ENCODE results near the gene CDC20.

DNA sequence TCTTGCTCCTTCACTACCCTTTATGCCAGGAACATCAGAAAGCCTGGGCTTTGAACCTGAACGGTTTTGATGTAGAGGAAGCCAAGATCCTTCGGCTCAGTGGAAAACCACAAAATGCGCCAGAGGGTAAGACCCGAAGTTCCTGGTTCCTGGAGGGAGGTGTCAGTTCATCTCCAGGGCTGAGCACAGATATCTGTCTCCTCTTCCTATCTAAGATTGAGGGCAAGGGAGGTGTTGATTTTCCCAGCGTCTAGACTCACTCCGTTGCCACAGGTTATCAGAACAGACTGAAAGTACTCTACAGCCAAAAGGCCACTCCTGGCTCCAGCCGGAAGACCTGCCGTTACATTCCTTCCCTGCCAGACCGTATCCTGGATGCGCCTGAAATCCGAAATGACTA, 915 bp downstream of the CDC20 start:
- TF ChIP-seq, protein P1, sequence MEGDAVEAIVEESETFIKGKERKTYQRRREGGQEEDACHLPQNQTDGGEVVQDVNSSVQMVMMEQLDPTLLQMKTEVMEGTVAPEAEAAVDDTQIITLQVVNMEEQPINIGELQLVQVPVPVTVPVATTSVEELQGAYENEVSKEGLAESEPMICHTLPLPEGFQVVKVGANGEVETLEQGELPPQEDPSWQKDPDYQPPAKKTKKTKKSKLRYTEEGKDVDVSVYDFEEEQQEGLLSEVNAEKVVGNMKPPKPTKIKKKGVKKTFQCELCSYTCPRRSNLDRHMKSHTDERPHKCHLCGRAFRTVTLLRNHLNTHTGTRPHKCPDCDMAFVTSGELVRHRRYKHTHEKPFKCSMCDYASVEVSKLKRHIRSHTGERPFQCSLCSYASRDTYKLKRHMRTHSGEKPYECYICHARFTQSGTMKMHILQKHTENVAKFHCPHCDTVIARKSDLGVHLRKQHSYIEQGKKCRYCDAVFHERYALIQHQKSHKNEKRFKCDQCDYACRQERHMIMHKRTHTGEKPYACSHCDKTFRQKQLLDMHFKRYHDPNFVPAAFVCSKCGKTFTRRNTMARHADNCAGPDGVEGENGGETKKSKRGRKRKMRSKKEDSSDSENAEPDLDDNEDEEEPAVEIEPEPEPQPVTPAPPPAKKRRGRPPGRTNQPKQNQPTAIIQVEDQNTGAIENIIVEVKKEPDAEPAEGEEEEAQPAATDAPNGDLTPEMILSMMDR (IDR thresholded peaks at IDR 0.05): no peak
- TF ChIP-seq POLR2A (IDR thresholded peaks at IDR 0.05): no peak
